Myocyte (in vitro differentiated cells): ENCODE results near the gene CAMK2A. TPM values are rescaled to one million over a fixed set of nuclear protein-coding genes. Genes with fewer than 3 reads are reported as not detected.

Experiments
- DNase-seq: peaks from one replicate; pipeline ENCODE4 v3.0.0-alpha.2; 2012; ENCODE audit warnings: low read depth
- total RNA-seq: library from RNA; depleted of rRNA; stranded (reverse); fragments of >200 nt; gene quantifications from 2 replicates; pipeline ENCODE4 v1.2.3, GENCODE V29; 2014

CAMK2A gene
- total RNA-seq, 1 donor from 2014 or later, result 8.6 TPM

- no peak for DNase-seq
Observed at GRCh38 chr5:150215979-150216944, 73.3 kb downstream of the CAMK2A start.

- no peak for DNase-seq
Observed at GRCh38 chr5:150214289-150214688, 75.3 kb downstream of the CAMK2A start.

GRCh38 chr5:150213530-150213929 lies 76.0 kb downstream of the CAMK2A start:
- DNase-seq, result no peak

- no peak for DNase-seq
Observed at GRCh38 chr5:150211156-150212030, 78.2 kb downstream of the CAMK2A start.

GRCh38 chr5:150210644-150211043 lies 78.9 kb downstream of the CAMK2A start:
- DNase-seq, result no peak

GRCh38 chr5:150209099-150209635 lies 80.4 kb downstream of the CAMK2A start:
- DNase-seq, result no peak

GRCh38 chr5:150208187-150209098 lies 81.1 kb downstream of the CAMK2A start:
- peak; percentile 70 for DNase-seq

GRCh38 chr5:150206779-150207115 lies 82.8 kb downstream of the CAMK2A start:
- no peak for DNase-seq

- DNase-seq, result no peak
Observed at GRCh38 chr5:150206098-150206778, 83.3 kb downstream of the CAMK2A start.

GRCh38 chr5:150204590-150204960 lies 85.0 kb downstream of the CAMK2A start:
- DNase-seq, result no peak

GRCh38 chr5:150203832-150204589 lies 85.6 kb downstream of the CAMK2A start:
- DNase-seq, result no peak

GRCh38 chr5:150202501-150202900 lies 87.1 kb downstream of the CAMK2A start:
- DNase-seq, result no peak

GRCh38 chr5:150197476-150197875 lies 92.1 kb downstream of the CAMK2A start:
- no peak for DNase-seq

GRCh38 chr5:150196986-150197385 lies 92.6 kb downstream of the CAMK2A start:
- DNase-seq, result no peak

GRCh38 chr5:150196514-150196913 lies 93.1 kb downstream of the CAMK2A start:
- no peak for DNase-seq

- no peak for DNase-seq
Observed at GRCh38 chr5:150195736-150196485, 93.7 kb downstream of the CAMK2A start.

- no peak for DNase-seq
Observed at GRCh38 chr5:150192462-150192861, 97.1 kb downstream of the CAMK2A start.

- no peak for DNase-seq
Observed at GRCh38 chr5:150190987-150191386, 98.6 kb downstream of the CAMK2A start.

GRCh38 chr5:150190503-150190979 lies 99.0 kb downstream of the CAMK2A start:
- no peak for DNase-seq
